GM19043 (cell line): Measurements from ENCODE around the gene ARL6IP4.
"Not testable (repeated sequence)": the region's sequence is repeated elsewhere in the genome, so short reads cannot be mapped to it uniquely, and the experiment has no call there.

ENCODE experiments used
- ATAC-seq: cut with Tn5 transposase; IDR thresholded peaks from one replicate; pipeline ENCODE4 v1.9.1; 2021; ENCODE audit warnings: low read depth; ENCODE audit not compliant: unreplicated experiment

The ARL6IP4 gene

GRCh38 chr12:123005081-123005626, 24.7 kb downstream of the ARL6IP4 start:
- ATAC-seq, result no peak

DNA sequence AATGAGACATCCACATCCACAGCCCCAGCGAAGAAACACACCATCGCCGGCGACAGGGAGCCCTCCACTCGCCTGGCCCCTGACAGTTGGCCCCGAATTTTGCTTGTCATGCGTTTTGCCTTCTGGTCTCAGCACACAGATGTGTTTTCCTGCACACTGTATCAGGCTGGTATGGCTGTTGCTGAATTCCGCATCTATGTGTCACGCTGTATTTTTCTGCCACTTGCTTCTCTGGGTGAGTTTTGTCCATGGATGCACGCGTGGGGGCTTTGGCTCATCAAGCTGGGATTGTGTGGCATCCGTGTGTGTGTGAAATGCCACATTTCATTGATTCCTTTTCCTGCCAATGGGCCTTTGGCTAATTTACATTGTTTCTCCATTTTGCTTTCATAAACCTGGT, 26.5 kb downstream of the ARL6IP4 start:
- no peak for ATAC-seq

DNA sequence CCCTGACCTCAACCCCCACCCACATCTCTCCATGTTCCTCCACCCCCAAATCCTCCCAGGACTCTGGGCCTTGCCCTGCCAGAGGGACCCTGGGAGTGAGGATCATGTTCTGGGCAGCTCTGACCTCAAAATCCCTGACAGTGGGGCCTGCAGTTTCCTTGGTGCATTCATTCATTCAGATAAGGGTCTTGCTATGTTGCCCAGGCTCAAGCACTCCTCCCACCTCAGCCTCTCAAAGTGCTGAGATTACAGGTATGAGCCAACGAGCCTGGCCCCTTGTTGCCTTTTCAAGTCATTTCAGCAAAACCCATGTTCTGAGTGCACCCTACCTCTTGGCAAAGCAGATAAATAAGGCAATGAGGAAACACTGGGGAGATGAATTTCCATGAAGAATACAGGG, 29.6 kb downstream of the ARL6IP4 start:
- no peak for ATAC-seq

GRCh38 chr12:123010681-123011080, 30.2 kb downstream of the ARL6IP4 start:
- ATAC-seq, result no peak

DNA sequence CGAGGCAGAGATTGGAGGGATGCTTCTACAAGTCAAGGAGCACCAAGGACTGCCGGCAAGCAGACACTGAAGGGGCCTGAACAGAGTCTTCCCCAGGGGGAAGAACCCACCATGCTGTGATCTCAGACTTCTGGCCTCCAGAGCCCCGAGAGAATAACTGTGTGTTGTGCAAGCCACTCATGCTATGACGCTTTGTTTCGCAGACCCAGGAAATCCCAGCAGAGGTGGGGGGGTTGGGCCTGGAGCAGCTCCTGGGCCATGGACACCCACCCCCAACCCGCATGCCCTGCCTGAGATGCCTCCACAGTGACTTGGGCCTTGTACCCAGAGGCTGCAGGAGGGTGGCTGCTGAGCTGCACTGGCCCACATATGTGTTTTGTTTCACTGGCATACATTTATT, 31.2 kb downstream of the ARL6IP4 start:
- ATAC-seq, result no peak

DNA sequence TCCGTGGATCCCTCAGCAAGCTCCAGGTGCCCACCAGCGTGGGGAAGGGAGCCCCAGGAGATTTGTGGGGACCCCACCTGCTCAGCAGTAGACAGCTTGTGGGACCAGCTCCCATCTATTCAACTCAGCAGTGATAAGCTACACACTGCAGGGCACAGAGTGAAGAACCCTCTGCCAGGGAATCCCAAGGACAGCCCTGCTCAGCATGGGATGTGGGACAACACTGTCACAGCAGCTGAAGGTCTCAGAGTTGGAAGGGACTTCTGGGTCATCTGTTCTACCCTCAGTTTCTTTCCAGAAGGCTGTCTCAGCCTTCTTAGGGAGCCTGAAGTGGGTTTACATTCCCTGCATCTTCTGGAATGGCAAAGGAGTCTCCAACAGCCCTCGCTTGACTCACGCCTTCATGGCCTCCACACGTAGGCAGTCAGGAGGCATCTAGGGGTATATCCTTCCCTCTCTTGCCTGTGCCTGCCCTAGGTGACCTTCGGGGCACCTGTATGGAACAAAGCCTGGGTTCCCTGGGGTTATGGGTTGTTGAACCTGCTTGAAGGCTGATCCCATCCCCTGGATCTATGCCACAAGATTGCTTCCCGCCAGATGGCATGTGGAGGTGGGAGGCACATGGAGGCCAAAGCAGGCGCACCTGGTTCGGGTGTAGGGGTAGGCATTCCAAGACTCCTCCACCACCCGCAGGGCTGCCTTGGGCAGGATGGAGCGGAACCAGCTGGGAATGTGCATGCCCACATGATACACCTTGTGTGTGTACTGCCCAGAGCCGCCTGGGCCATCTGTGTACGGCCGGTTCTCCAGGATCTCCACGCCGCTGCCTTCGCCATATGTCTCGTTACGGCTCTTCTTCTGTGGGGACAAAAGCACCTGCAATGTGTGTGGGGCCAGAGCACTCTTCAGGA, 33.0 kb downstream of the ARL6IP4 start:
- no peak for ATAC-seq

DNA sequence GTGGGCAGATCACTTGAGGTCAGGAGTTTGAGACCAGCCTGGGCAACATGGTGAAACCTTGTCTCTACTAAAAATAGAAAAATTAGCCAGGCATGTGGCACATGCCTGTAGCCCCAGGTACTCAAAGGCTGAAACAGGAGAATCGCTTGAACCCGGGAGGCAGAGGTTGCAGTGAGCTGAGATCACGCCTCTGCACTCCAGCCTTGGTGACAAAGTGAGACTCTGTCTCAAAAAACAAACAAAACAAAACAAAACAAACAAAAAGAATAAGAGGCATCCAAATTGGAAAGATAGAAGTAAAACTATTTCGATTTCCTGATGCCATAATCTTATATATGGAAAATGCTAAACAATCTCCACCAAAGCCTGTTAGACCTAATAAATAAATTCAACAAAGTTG, 34.0 kb downstream of the ARL6IP4 start:
- not testable (repeated sequence) for ATAC-seq

DNA sequence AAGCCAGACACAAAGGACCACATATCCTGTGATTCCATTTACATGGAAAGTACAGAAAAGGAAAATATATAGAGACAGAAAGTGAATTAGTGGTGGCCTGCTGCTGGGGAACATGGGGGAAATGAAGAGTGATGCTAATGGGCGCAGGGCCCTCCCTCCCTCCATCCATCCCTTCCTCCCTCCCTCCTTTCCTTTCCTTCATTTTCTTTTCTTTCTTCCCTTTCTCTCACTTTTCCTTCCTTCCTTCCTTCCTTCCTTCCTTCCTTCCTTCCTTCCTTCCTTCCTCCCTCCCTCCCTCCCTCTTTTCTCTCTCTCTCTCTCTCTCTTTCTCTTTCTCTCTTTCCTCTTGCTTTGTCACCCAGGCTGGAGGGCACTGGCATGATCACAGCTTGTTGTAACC, 37.3 kb downstream of the ARL6IP4 start:
- ATAC-seq, result no peak

GRCh38 chr12:123019841-123020138, 39.3 kb downstream of the ARL6IP4 start:
- no peak for ATAC-seq

DNA sequence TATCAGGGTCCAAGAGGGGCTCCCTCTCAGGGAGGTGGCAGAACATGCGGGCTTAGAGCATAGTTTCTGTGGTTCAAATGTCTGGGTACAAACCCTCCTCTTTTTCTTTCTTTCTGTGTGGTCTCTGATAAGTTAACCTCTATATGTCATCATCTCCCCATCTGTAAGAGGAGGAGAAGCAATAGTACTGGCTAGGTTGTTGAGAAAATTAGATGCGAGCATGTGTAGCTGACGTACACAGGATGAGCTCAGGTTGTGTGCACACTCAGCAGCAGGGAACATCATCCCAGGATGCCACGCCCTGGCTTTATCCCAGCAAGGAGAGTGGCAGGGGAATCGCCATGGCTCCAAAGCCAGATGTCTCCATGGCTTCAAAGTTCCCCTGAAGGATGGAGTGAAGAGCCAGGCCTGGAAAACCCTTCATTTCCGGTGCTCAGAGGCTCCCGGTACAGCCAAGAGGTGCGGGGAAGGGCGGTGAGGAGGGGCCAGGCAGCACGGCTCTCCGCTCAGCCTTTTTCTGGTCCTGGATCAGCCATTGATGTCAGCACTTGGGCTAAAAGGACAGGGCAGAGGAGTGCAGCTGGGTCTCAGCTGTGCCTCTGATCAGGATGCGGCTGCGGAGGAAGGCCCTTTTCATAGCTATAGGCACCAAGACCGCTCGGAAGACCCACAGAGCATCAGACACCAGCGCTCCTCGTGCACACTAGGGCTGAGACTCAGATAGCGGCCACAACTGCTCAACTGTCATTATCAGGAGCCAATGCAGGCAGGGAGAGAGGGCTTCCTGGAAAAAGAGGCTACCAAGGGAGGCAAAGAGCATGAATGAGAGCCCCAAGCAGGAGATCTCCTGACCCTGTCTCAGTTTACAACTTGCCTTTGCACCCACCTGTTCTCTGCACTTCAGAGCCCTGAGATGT, 41.5 kb downstream of the ARL6IP4 start:
- no peak for ATAC-seq

- ATAC-seq, result no peak
Measured at GRCh38 chr12:123022846-123023245, 42.4 kb downstream of the ARL6IP4 start.

DNA sequence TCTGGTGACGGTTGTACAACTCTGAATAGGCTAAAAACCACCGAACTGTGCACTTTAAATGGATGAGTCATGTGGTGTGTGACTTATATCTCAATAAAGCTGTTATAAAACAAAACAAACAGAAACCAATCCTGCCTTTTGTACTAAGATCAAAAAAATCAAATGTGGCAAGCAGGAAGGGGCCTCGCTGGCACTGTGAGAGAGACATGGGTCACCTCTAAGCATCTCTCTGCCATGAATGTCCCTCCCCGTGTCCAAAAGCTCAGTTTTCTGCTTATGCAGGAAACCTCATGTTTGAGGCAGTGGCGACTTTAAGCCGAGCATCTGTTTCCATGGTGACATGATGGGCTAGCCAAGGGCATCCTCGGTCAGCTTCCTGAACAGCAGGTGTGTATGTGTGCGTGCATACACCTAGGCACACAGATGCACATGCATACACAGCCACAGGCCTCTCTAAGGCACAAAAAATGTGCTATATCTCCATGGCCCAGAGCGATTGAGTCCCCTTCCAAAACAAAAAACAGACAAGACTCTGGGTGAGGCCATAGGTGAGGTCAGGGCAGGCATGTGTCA, 44.4 kb downstream of the ARL6IP4 start:
- no peak for ATAC-seq

GRCh38 chr12:123026094-123026853, 45.8 kb downstream of the ARL6IP4 start:
- ATAC-seq, result no peak

GRCh38 chr12:123027726-123028445, 47.4 kb downstream of the ARL6IP4 start:
- ATAC-seq, result no peak

- no peak for ATAC-seq
Measured at GRCh38 chr12:123028475-123028874, 48.0 kb downstream of the ARL6IP4 start.

GRCh38 chr12:123029550-123029949, 49.1 kb downstream of the ARL6IP4 start:
- no peak for ATAC-seq

DNA sequence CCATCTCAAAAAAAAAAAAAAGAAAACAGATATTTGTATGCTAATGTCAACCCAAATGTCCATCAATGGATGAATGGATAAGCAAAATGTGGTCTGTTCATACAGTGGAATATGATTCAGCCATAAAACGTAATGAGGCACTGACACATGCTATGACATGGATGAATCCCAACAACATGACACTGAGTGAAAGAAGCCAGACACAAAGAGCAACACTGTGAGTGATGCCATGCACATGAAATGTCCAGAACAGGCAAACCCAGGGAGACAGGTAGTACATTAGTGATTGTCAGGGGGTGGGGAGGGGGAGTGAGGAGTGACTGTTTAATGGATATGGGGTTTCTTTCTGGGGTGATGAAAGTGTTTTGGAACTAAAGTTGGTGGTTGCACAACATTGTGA, 50.2 kb downstream of the ARL6IP4 start:
- ATAC-seq, result no peak

GRCh38 chr12:123031171-123031845, 50.8 kb downstream of the ARL6IP4 start:
- no peak for ATAC-seq
